Smooth muscle cell (in vitro differentiated cells): ENCODE data around the gene CRABP2. TPM values are rescaled to one million over a fixed set of nuclear protein-coding genes. Genes with fewer than 3 reads are reported as not detected.

Experiments
- DNase-seq: peaks from one replicate; lab custom pipeline; 2025; ENCODE audit not compliant: unreplicated experiment; lab: John Stamatoyannopoulos, UW
- H2AFZ ChIP-seq: fragments of 200-600 bp; sonication (generic); 2 replicates; pipeline ENCODE4 v1.6.0; 2016; ENCODE audit warnings: antibody characterized with exemption, low read depth, mild to moderate bottlenecking
- H3F3A ChIP-seq: fragments of 200-600 bp; sonication (generic); 2 replicates; pipeline ENCODE4 v1.6.0; 2017; ENCODE audit warnings: antibody characterized with exemption, low read depth
- H3K27ac ChIP-seq: fragments of 200-600 bp; sonication (generic); 2 replicates; pipeline ENCODE4 v1.5.1; 2016; ENCODE audit warnings: low read depth, mild to moderate bottlenecking
- H3K27me3 ChIP-seq: fragments of 200-600 bp; sonication (generic); 2 replicates; pipeline ENCODE4 v1.6.1; 2016; ENCODE audit warnings: low read depth, mild to moderate bottlenecking
- H3K36me3 ChIP-seq: fragments of 200-600 bp; sonication (generic); 2 replicates; pipeline ENCODE4 v1.5.1; 2016; ENCODE audit warnings: low read depth
- H3K4me1 ChIP-seq: fragments of 200-600 bp; sonication (generic); 2 replicates; pipeline ENCODE4 v1.5.1; 2016; ENCODE audit warnings: low read depth
- H3K4me2 ChIP-seq: fragments of 200-600 bp; sonication (generic); 2 replicates; pipeline ENCODE4 v1.6.0; 2016; ENCODE audit warnings: mild to moderate bottlenecking
- H3K4me3 ChIP-seq: fragments of 200-600 bp; sonication (generic); 2 replicates; pipeline ENCODE4 v1.5.1; 2016; ENCODE audit warnings: mild to moderate bottlenecking
- H3K79me2 ChIP-seq: fragments of 200-600 bp; sonication (generic); 2 replicates; pipeline ENCODE4 v1.6.0; 2016; ENCODE audit warnings: low read depth, mild to moderate bottlenecking
- H3K9ac ChIP-seq: fragments of 200-600 bp; sonication (generic); 2 replicates; pipeline ENCODE4 v1.6.0; 2016; ENCODE audit warnings: low read depth
- H3K9me3 ChIP-seq: fragments of 200-600 bp; sonication (generic); replicated peaks from 2 replicates; pipeline ENCODE4 v1.5.1; 2016; ENCODE audit warnings: low read depth
- H4K20me1 ChIP-seq: fragments of 200-600 bp; sonication (generic); 2 replicates; pipeline ENCODE4 v1.6.0; 2016; ENCODE audit warnings: low read depth
- WGBS: methylation state at CpG from one replicate; pipeline ENCODE4 v1.1.7; 2016; ENCODE audit warnings: low lambda C conversion rate; 5-methylcytosine and 5-hydroxymethylcytosine counted together
- polyA plus RNA-seq: library from polyadenylated mRNA; unstranded; fragments of >200 nt; fragmentation: Nextera tagmentation; extraction: Ambion mirVana; gene quantifications from 2 replicates; pipeline ENCODE4 v1.2.1, GENCODE V29; 2016
- total RNA-seq: library from RNA; depleted of rRNA; stranded (reverse); fragments of >200 nt; gene quantifications from 2 replicates; pipeline ENCODE4 v1.2.3, GENCODE V29; 2014
- TF ChIP-seq, protein P1 (sequence below): fragments of 200-600 bp; sonication (generic); IDR thresholded peaks from 2 replicates; pipeline ENCODE4 v1.5.1; 2017; ENCODE audit warnings: borderline replicate concordance, mild to moderate bottlenecking, antibody characterized with exemption; ENCODE audit not compliant: insufficient read depth, poor library complexity, severe bottlenecking

The CRABP2 gene
- total and polyA plus RNA-seq, 2 experiments from 2014 or later = 86.6 to 145 TPM

DNA sequence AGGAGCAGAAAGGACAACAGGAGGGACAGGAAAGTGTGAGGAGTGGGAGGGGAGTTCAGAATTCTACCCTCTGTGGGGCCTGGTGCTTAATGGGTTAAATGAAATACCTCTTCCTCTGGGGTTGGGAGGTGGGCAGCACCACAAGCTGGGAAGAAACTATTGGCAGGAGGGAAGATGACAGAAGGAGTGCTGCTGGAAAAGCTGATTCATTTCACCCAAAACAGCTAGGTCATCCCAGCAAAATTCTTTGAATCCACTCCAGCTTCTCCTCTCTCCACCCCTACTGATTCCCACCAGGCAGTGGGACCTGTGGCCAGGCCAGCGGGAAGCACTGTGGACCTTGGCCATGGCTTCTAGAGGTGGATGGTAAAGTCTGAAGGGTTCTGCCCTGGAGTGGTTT lies 50.7 kb downstream of the CRABP2 start:
- WGBS = 81% methylated on average over 1 of the region's 1 CpG
- H3K4me2 ChIP-seq = no peak overlapping the region
- peaks cover 7% of the 10 kb centered on the region for H3F3A ChIP-seq
- no peaks in the 10 kb centered on the region for H3K79me2 ChIP-seq
- no peak overlapping the region for H3K9ac ChIP-seq
- DNase-seq = no peak
- no peaks in the 10 kb centered on the region for H3K36me3 ChIP-seq
- peaks cover 7% of the 10 kb centered on the region for H4K20me1 ChIP-seq
- no peaks in the 10 kb centered on the region for H3K9me3 ChIP-seq
- H3K27ac ChIP-seq = no peak overlapping the region
- peaks cover 8% of the 10 kb centered on the region for H3K4me1 ChIP-seq
- no peak overlapping the region for H3K4me3 ChIP-seq
- TF ChIP-seq, protein P1, sequence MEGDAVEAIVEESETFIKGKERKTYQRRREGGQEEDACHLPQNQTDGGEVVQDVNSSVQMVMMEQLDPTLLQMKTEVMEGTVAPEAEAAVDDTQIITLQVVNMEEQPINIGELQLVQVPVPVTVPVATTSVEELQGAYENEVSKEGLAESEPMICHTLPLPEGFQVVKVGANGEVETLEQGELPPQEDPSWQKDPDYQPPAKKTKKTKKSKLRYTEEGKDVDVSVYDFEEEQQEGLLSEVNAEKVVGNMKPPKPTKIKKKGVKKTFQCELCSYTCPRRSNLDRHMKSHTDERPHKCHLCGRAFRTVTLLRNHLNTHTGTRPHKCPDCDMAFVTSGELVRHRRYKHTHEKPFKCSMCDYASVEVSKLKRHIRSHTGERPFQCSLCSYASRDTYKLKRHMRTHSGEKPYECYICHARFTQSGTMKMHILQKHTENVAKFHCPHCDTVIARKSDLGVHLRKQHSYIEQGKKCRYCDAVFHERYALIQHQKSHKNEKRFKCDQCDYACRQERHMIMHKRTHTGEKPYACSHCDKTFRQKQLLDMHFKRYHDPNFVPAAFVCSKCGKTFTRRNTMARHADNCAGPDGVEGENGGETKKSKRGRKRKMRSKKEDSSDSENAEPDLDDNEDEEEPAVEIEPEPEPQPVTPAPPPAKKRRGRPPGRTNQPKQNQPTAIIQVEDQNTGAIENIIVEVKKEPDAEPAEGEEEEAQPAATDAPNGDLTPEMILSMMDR = no peak
- H2AFZ ChIP-seq = no peak overlapping the region
- H3K27me3 ChIP-seq = peaks cover 48% of the 10 kb centered on the region

DNA sequence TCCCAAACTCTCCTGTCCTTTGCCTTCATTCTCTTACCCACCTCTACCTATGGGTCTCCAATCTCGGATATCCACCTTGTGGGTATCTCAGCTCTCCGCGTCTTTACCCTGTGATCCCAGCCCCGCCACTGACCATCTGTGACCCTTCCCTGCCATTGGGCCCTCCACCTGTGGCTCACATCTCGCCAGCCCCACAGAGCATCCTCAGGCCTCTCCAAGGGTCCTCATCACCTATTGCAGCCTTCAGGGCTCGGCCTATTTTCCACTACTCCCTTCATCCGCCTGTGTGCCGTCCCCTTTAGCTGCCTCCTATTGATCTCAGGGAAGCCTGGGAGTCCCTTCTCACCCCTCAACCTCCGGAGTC lies 52.4 kb downstream of the CRABP2 start:
- H3K79me2 ChIP-seq = no peaks in the 10 kb centered on the region
- H3F3A ChIP-seq = no peaks in the 10 kb centered on the region
- TF ChIP-seq, protein P1 = no peak
- H2AFZ ChIP-seq = no peak overlapping the region
- no peak overlapping the region for H3K27ac ChIP-seq
- no peak overlapping the region for H3K9ac ChIP-seq
- no peaks in the 10 kb centered on the region for H3K9me3 ChIP-seq
- H3K27me3 ChIP-seq = peaks cover 64% of the 10 kb centered on the region
- H3K4me2 ChIP-seq = no peak overlapping the region
- peaks cover 8% of the 10 kb centered on the region for H3K4me1 ChIP-seq
- 85% methylated on average over 9 of the region's 9 CpGs for WGBS
- peaks cover 7% of the 10 kb centered on the region for H4K20me1 ChIP-seq
- H3K4me3 ChIP-seq = no peak overlapping the region
- H3K36me3 ChIP-seq = no peaks in the 10 kb centered on the region
- DNase-seq = no peak

DNA sequence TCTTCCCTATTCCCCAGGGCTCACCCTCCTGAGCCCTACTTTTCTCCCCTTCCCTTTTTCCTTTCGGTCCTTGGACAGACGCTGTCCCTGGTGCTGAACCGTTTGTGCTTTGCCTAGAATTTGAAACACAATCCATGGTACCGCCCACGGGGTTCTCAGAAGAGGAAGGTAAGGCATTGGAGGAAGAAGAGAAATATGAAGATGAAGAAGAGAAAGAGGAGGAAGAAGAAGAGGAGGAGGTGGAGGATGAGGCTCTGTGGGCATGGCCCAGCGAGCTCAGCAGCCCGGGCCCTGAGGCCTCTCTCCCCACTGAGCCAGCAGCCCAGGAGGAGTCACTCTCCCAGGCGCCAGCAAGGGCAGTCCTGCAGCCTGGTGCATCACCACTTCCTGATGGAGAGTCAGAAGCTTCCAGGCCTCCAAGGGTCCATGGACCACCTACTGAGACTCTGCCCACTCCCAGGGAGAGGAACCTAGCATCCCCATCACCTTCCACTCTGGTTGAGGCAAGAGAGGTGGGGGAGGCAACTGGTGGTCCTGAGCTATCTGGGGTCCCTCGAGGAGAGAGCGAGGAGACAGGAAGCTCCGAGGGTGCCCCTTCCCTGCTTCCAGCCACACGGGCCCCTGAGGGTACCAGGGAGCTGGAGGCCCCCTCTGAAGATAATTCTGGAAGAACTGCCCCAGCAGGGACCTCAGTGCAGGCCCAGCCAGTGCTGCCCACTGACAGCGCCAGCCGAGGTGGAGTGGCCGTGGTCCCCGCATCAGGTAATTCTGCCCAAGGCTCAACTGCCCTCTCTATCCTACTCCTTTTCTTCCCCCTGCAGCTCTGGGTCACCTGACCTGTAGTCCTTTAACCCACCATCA lies 53.0 kb downstream of the CRABP2 start:
- Histone ChIP-seq H3K4me3 (no peak overlapping the region), H3K36me3 (no peaks in the 10 kb centered on the region), H3K9ac (no peak overlapping the region), H4K20me1 (peaks cover 7% of the 10 kb centered on the region), H3K9me3 (no peaks in the 10 kb centered on the region), H3K27me3 (peaks cover 70% of the 10 kb centered on the region), H3K27ac (no peak overlapping the region), H3K79me2 (no peaks in the 10 kb centered on the region), H3K4me1 (peaks cover 8% of the 10 kb centered on the region), H3K4me2 (no peak overlapping the region), H2AFZ (no peak overlapping the region), H3F3A (no peaks in the 10 kb centered on the region)
- WGBS = 57% methylated on average over 16 of the region's 16 CpGs
- DNase-seq = peak; percentile 16
- TF ChIP-seq, protein P1 = no peak

Other genes with a start within 250 kb of the CRABP2 start
- gene MEF2D, start 204.8 kb downstream of the CRABP2 start, total RNA-seq = 23.2 and 24.3 TPM in 2 replicates
- gene MEF2D, start 204.8 kb downstream of the CRABP2 start, polyA plus RNA-seq = 40.5 and 45.6 TPM in 2 replicates
- gene IQGAP3, start 133.0 kb downstream of the CRABP2 start, total RNA-seq = 2.6 and 11.9 TPM in 2 replicates
- 2.9 and 3.6 TPM in 2 replicates for gene IQGAP3, start 133.0 kb downstream of the CRABP2 start, polyA plus RNA-seq
- gene TTC24, start 125.9 kb downstream of the CRABP2 start, total RNA-seq = not detected in 2 replicates
- gene TTC24, start 125.9 kb downstream of the CRABP2 start, polyA plus RNA-seq = not detected in 2 replicates
- gene NAXE, start 113.8 kb downstream of the CRABP2 start, total RNA-seq = 50.5 and 53.7 TPM in 2 replicates
- 72.5 and 85.5 TPM in 2 replicates for gene NAXE, start 113.8 kb downstream of the CRABP2 start, polyA plus RNA-seq
- gene GPATCH4, start 104.1 kb downstream of the CRABP2 start, total RNA-seq = 7.5 and 11.9 TPM in 2 replicates
- gene GPATCH4, start 104.1 kb downstream of the CRABP2 start, polyA plus RNA-seq = 19.9 and 31.3 TPM in 2 replicates
- gene HAPLN2, start 86.2 kb downstream of the CRABP2 start, total RNA-seq = not detected in 2 replicates
- gene HAPLN2, start 86.2 kb downstream of the CRABP2 start, polyA plus RNA-seq = 1.00 TPM in 1 of 2 replicates, not detected in the other
- not detected in 2 replicates for gene BCAN, start 63.5 kb downstream of the CRABP2 start, total RNA-seq
- gene BCAN, start 63.5 kb downstream of the CRABP2 start, polyA plus RNA-seq = 0.79 TPM in 1 of 2 replicates, not detected in the other
- gene NES, start 28.2 kb downstream of the CRABP2 start, total RNA-seq = 27.1 and 28.5 TPM in 2 replicates
- gene NES, start 28.2 kb downstream of the CRABP2 start, polyA plus RNA-seq = 11.3 and 23.3 TPM in 2 replicates
- 5.4 and 11.0 TPM in 2 replicates for gene METTL25B, start 22.9 kb upstream of the CRABP2 start, total RNA-seq
- gene METTL25B, start 22.9 kb upstream of the CRABP2 start, polyA plus RNA-seq = 17.5 and 21.7 TPM in 2 replicates
- gene ISG20L2, start 23.2 kb upstream of the CRABP2 start, total RNA-seq = 13.8 and 20.3 TPM in 2 replicates
- 17.4 and 19.2 TPM in 2 replicates for gene ISG20L2, start 23.2 kb upstream of the CRABP2 start, polyA plus RNA-seq
- 16.5 and 29.3 TPM in 2 replicates for gene MRPL24, start 35.5 kb upstream of the CRABP2 start, total RNA-seq
- gene MRPL24, start 35.5 kb upstream of the CRABP2 start, polyA plus RNA-seq = 68.6 and 79.6 TPM in 2 replicates
- 88.4 and 97.2 TPM in 2 replicates for gene HDGF, start 46.1 kb upstream of the CRABP2 start, total RNA-seq
- 109 and 134 TPM in 2 replicates for gene HDGF, start 46.1 kb upstream of the CRABP2 start, polyA plus RNA-seq
- 31.0 and 37.7 TPM in 2 replicates for gene PRCC, start 62.0 kb upstream of the CRABP2 start, total RNA-seq
- gene PRCC, start 62.0 kb upstream of the CRABP2 start, polyA plus RNA-seq = 68.1 and 68.7 TPM in 2 replicates
- 10.2 and 14.4 TPM in 2 replicates for gene SH2D2A, start 111.3 kb upstream of the CRABP2 start, total RNA-seq
- 36.9 and 38.2 TPM in 2 replicates for gene SH2D2A, start 111.3 kb upstream of the CRABP2 start, polyA plus RNA-seq
- 0.09 and 0.36 TPM in 2 replicates for gene INSRR, start 153.5 kb upstream of the CRABP2 start, total RNA-seq
- gene INSRR, start 153.5 kb upstream of the CRABP2 start, polyA plus RNA-seq = 0.45 and 0.67 TPM in 2 replicates
- gene NTRK1, start 155.3 kb upstream of the CRABP2 start, total RNA-seq = 0.85 and 1.2 TPM in 2 replicates
- 3.6 and 5.3 TPM in 2 replicates for gene NTRK1, start 155.3 kb upstream of the CRABP2 start, polyA plus RNA-seq
- gene PEAR1, start 188.1 kb upstream of the CRABP2 start, total RNA-seq = 2.3 and 2.7 TPM in 2 replicates
- 3.7 and 4.4 TPM in 2 replicates for gene PEAR1, start 188.1 kb upstream of the CRABP2 start, polyA plus RNA-seq
- gene LRRC71, start 215.0 kb upstream of the CRABP2 start, total RNA-seq = not detected in 2 replicates
- gene LRRC71, start 215.0 kb upstream of the CRABP2 start, polyA plus RNA-seq = 0.33 TPM in 1 of 2 replicates, not detected in the other